Measurements from ENCODE around the gene RBFOX1.

The RBFOX1 gene

GRCh38 chr16:7335991-7336634, 3.5 kb downstream of the RBFOX1 start:
- no peak for DNase-seq

DNA sequence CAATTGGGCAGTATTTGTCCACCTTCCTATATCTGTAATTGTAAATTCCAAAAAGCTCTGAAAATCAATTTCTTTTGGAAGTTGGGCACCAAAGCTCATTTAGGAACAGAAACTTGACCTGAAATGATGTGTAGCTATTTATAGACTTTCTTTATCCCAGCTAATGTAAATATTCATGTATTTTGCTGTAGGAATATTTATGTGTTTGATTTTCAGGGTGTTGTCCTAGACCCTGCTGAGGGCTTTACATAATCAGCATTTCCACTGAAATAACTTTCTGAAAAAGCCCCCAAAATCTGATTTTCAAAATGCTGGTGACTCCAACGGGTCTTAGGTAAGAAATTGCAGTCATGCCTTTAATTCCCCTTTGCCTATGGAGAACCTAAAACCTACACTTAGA, 4.1 kb downstream of the RBFOX1 start:
- DNase-seq = no peak

- no peak for DNase-seq
Observed at GRCh38 chr16:7338826-7339225, 6.2 kb downstream of the RBFOX1 start.

DNA sequence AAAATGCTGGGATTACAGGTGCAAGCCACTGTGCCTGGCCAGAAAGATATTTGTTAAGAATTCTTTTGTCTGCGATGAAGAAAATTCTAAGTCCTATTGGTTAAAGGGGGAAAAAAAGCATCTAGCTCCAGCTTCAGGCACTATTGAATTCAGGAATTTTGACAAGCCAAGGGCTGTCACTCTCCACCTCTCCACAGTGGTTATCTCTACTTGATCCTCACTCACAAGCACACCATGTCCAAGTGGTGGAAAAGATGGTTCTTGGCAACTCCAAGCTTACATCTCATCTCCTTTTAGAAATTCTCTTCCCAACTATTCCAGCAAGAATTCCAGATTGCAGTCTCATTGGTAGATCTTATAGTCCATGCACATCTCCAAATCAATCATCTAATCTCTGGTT, 7.1 kb downstream of the RBFOX1 start:
- DNase-seq = no peak

GRCh38 chr16:7340938-7341337, 8.3 kb downstream of the RBFOX1 start:
- DNase-seq = no peak

DNA sequence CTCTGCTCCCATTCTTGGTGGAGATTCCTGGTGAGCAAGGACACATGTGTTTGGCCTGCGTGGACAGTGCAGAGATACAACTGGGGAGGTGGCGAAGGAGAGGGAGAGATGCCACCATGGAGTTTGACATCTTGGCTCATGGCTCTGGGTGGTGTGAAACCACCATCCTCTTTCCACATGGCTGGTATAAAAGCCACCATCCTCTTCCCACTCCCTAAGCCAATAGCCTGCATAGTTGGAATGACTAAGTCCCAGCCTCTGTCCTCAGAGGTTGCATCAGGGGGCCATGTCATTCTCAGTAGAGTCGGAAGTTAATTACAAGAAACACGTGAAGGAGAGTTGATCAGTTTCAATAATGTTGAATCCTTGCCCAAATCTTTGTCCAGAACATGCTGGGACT, 10.0 kb downstream of the RBFOX1 start:
- no peak for DNase-seq

DNA sequence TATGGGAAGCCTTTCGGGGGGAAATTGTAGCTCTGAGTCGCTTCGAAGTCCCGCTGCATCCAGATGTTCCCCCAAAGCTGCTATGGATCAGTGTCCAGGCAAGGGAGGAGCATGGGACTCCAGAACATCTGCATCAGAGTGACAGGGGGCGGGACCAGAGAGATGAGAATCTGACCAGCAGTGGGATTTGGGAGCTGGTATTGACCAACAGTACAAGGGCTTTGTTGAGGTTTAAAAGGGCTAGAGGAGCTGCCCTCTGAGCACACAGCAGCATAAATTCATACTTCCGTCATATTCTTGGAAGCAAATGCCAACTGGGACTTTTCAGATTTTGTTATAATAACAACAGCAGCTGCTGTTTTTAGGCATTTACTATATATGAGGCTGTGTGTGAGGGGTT, 10.6 kb downstream of the RBFOX1 start:
- DNase-seq = no peak

GRCh38 chr16:7344830-7345780, 12.5 kb downstream of the RBFOX1 start:
- DNase-seq = no peak

- DNase-seq = no peak
Observed at GRCh38 chr16:7350806-7351205, 18.2 kb downstream of the RBFOX1 start.

- no peak for DNase-seq
Observed at GRCh38 chr16:7351610-7352510, 19.2 kb downstream of the RBFOX1 start.

DNA sequence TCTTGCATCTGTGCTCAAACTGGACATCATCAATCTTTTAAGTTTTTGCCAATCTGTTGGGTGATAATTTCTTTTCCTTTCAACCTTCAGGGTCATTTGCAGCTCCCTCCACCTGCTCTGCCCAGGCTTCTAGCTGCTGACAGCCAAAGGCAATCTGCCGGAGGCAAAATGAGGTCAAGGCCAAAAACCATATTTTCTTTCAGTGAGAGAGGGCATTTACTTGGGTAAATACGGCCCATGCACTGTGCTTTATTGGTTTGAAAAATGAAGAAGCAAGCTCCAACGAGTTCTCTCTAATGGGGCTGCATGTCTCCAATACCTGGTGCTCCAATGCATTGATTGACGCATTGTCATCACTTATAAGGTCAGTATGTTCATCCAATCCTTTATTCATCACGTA, 23.1 kb downstream of the RBFOX1 start:
- DNase-seq = no peak

GRCh38 chr16:7361416-7362129, 28.9 kb downstream of the RBFOX1 start:
- no peak for DNase-seq

- no peak for DNase-seq
Observed at GRCh38 chr16:7362231-7362630, 29.6 kb downstream of the RBFOX1 start.

DNA sequence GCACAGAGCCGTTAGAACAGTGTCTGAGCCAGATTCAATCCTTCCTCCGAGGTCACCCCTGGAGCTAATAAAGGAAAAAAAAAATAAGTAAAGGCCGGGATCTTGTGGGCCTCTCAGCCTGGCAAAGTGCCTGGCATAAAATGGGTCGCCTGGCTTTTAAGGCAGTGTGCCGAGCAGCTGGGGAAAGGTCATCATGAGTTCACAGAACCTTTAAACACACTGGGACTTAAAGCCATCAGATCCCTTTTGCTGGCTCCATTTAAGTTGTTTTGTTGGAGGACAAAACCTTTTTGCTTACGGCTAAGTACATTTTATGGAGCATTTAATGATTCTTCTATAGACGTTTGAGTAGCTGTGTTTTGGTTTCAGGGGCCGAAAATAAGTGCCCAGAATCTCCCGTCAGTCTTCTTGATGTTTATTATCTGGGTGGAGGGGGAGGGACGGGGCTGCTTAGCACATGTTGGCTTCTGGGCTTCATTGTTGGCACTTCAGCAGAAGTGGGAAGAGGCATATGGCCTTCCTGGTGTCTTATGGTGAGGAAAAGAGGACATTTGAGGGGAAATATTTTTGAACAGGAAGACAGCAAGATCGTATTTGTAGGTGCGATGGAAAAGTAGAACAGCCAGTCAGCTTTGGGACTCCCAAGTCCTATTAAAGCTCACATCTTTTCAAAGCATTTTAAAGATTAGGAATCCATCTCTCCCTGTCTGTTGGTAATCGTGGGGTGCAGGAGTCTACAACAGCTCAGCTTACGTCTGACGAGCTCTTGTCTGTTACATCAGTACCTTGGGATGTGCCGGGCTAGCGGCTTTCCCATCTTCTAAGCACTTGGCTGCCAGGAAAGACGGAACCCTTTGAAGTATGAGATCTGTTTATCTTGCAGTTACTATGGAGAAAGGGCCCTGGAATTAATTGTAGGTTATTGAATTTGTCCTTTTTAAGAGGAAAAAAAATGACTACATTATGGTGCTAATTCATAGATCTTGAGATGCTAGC, 31.1 kb downstream of the RBFOX1 start:
- peak; percentile 43 to 61 for DNase-seq

- no peak for DNase-seq
Observed at GRCh38 chr16:7366041-7366440, 33.4 kb downstream of the RBFOX1 start.

DNA sequence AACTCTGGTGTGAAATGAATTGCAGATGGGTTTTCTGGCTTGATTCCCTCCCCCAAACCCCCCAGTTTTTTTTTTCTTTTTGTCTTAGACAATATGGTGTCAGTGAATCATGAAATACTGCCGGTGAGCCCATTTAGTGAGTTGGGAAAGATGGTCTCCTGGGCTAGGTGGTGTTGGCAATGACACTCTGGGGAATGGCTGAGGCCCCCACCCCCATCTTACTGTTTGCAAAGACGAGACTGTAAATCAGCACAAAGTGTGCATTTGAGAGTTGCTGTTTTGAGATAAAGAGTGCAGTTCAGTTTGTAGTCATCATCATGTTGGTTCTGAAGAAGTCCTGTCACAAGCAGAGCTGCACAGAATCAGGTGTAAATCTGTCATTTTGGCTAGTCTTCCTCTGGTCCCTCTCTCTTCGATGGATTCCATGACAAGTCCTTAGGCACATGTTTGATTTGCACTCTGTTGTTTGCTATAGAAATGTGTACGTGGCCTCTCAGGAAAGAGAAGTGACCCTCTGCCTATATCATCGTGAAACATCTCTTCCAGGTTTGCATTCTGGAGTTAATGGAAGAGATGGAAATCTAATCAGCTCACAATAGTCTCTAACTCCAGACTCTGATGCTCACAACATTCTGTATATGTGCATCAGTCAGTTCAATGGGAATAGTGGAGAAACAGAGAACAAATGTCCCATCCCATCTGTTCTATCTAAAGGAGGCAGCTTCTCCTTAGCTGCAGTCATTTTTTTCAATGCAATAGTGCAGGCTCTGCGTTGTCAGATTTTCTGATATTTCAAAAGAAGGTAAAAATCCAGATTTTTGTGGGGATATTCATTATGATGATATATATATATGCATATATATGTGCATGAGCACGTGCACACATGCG, 34.6 kb downstream of the RBFOX1 start:
- no peak for DNase-seq

GRCh38 chr16:7369204-7369603, 36.6 kb downstream of the RBFOX1 start:
- DNase-seq = no peak

DNA sequence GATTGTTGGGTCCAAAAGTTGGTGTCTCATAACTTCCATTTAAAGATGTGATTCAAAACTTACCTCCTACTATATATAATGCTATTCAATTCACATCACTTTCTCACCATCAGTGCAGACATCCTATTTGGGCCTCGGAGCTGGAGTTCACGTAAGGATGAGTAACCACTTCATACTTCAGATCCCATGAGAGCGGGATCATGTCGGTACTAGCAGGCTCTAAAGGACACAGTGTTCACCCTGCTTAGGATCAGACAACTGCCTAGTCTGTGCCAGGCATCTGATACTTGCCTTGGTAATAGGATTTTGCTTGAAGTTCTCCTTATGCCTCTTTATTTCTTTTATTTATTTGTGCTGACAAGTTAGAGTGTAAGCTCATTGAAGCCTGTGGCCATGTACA, 39.5 kb downstream of the RBFOX1 start:
- no peak for DNase-seq

GRCh38 chr16:7373776-7374175, 41.1 kb downstream of the RBFOX1 start:
- DNase-seq = no peak

DNA sequence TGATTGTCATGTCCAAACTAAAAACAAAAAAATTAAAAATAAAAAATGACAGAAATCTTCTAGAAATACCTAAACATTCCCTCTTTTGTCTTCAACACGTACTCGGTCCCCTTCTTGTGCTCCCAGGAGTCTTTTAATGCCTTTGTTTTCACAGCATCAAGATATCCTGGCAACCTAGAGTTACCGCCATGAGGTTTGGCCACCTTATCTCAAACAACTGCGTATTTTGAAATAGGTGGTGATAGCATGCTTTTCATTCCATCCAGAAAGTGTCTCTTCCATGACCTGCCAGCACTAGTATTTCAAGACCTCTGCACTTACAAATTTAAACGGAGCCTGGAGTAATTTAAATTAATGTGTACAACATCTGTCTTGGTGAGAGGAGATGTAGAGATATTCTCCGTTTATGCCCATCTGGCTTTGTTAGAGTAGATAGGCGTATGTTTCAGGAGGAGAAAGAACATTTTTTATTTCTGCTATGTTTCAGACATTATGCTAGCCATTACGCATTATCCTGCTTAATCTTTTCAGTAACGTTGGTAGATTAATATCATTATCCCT, 42.0 kb downstream of the RBFOX1 start:
- no peak for DNase-seq
